Activated CD4-positive, alpha-beta T cell treated with anti-CD3 and anti-CD28 coated beads for 1 hour (primary cell): ENCODE measurements around the gene RHOXF2.
A peak's percentile ranks its signal among the peaks of the same experiment; 100 is the strongest.

Source experiments
- DNase-seq: peaks from one replicate; pipeline ENCODE4 v3.0.0-alpha.2; 2020

Gene RHOXF2

DNA sequence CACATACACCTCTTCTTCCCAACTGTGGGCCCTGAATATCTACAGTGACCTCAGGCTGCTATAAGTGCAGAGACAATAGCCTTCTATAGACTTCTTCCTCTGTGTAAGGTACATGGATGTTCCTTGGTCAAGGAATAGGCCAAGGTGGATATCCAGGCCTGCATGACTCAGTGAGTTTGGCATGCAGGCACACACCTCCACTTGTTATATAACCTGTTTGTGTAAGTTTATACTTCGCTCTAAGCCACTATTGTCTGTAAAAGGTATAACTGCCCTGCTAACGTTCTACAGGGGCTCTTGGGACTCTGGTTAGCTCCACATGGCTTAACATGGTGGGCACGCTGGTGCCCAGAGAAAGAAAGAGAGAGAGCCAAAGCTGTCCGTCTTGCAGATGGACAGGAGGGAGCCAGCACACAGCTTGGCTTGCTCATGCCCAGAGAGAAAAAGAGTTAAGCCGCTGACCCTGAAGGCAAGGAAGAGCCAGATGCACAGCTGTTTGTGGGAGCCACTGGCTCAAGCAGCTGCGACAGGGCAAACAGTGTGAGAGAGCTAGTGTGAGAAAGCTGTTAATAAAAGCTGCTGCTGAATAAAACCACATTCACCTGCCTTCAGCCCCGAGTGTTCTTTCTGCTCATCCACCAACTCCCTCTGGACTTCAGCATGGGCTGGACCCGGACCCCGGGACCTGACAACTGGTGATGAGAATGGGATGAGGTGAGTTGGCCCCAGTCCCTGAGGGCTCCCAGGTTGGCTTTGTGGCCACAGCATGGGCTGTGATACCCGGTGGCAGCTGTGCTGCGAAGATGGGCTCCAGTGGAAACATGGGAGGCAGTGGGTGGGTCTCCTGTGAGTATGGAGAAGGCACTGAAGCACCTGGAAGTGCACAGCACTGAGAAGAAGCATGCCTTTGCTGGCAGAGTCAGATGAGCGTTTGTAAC, 47.7 kb downstream of the RHOXF2 start:
- no peak for DNase-seq

- DNase-seq, result no peak
These were observed 48.7 kb downstream of the RHOXF2 start for GRCh38 chrX:120207009-120207605.

DNA sequence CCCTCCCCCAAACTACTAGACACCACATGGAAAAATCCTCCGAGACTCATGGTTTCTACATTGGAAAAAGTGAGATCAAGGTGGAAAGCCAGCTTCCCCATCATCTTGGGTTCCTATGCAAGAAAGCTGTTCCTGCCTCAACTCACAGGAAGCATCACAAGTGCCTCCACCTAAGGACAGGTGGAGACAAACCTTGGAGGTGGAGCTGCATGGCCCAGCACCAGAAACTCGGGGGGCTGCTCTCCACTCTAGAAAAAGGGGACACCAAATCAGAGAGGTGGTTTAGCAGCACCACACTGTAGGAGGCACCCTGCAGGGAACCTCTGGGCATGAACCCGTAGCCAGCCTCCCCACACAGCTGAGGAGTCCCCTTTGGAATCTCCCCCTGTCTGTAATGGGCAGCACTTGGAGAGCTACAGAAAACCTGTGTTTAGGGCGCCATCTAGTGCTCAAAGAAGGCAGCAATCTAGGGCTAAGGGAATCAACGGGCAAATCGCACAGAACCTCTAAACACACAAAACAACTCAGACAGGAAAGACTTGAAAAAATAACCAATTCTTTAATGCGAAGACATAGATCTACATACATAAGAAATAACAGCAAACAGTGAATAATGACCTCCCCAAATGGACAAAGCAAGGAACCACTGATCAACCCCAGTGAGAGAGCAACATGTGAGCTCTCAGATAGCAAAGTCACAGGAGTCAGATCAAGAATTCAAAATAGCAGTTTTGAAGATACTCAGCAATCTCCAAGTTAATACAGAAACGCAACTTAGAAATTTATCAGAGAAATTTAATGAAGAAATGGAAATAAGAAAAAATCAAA, 55.2 kb downstream of the RHOXF2 start:
- DNase-seq, result peak; percentile 12
